Measurements from ENCODE around the gene KIFBP.

DNA sequence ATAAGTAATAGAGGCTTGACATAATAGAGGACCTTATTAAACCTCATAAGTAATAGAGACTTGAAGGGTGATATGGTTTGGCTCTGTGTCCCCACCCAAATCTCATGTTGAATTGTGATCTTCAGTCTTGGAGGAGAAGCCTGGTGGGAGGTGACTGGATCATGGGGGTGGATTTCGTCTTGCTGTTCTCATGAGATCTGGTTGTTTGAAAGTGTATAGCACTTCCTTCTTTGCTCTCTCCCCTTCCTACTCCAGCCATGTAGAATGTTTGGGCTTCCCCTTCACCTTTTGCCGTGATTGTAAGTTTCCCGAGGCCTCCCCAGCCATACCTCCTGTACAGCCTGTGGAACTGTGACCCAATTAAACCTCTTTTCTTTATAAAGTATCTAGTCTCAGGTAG, 8.6 kb downstream of the KIFBP start:
- no peak for TF ChIP-seq EZH2 (IDR thresholded peaks at IDR 0.05; ENCODE audit: low read length, missing control alignments)
- TF ChIP-seq, protein P1, sequence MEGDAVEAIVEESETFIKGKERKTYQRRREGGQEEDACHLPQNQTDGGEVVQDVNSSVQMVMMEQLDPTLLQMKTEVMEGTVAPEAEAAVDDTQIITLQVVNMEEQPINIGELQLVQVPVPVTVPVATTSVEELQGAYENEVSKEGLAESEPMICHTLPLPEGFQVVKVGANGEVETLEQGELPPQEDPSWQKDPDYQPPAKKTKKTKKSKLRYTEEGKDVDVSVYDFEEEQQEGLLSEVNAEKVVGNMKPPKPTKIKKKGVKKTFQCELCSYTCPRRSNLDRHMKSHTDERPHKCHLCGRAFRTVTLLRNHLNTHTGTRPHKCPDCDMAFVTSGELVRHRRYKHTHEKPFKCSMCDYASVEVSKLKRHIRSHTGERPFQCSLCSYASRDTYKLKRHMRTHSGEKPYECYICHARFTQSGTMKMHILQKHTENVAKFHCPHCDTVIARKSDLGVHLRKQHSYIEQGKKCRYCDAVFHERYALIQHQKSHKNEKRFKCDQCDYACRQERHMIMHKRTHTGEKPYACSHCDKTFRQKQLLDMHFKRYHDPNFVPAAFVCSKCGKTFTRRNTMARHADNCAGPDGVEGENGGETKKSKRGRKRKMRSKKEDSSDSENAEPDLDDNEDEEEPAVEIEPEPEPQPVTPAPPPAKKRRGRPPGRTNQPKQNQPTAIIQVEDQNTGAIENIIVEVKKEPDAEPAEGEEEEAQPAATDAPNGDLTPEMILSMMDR (conservative IDR thresholded peaks at IDR 0.05 in 1 of 2, IDR thresholded peaks at IDR 0.05 in 1 of 2; ENCODE audit: low read depth in 1 of 2, low read length in 2 of 2), result no peak
